GM19193 (cell line): ENCODE data around the gene INSYN1.

Experiments used
- POLR2A ChIP-seq: IDR thresholded peaks from 4 replicates; pipeline ENCODE4 v1.6.1; 2011; ENCODE audit not compliant: insufficient read depth, insufficient read length; ENCODE audit errors: extremely low read depth

INSYN1 gene

DNA sequence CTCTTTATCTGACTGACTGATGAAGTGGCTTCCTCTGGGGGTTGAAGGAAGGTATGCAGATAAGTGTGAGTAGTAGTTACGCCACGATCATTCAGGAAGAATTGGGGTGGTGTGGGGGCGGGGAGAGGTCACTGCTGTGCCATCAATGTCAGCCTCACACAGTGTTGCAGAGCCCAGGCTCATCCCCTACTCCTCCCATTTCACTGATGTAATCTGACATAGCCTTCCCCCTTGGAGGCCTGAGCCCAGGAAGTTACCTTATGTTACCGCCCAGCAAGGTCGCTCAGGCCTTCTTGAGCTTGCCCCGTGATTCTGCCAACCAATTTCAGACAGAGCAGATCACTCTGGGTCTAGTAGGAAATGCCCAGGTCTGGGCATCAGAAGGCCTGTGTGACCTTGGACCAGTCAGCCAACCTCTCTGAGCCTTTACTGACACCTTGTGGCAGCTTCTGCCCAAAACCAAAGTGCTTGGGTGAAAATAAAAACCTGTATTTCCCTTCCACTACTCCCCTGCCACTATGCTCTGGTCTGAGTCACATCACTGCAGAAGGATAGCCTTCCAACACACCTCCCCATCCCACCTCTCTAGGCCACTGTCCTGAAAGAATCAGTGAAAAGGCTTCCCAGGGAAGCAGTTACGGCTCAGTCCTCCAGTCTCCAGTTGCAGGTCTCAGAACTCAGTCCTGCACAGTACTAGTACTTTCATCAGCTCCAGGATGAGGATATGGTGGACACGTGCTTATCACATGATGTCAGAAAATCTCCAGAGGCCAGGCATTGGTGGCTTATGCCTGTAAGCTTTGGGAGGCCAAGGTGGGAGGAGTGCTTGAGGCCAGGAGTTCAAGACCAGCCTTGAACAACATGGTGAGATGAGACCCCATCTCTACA is 28.1 kb upstream of the INSYN1 start:
- TF ChIP-seq POLR2A, result no peak

DNA sequence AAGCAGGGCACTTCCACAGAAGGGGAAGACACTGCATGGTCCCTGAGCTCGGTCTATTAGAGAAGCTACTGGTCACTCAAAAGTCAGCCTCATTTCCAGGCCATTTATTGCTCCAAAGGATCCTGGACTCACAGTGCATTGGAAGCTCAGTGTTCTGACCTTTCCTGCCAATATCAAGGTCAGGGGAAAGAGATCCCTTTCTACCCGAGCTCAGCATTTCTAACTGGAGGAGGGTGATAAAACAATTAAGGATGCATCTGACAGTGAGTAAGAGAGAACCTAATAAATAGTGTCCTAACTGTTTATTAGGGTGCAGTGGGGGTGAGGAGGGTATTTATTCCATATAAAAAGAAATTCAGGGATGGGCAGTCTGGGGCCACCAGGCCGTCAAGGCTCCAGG is 26.8 kb upstream of the INSYN1 start:
- TF ChIP-seq POLR2A, result no peak

DNA sequence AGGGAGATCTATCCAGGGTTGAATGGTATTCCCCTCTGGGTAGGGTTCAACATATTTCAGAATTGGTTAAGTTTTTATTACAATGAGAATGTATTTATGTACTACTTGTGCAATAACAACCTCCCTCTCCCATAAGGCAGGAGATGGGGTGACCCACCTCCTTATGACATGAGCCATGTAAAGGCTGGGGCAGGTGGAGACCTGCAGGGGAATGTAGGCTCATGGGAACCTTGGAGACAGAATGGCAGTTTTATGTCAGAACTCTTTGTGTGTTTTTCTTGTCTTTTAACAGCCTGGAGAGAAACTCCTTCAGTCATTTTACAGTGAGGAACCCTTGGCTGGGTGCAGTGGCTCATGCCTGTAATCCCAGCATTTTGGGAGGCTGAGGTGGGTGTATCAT is 24.6 kb upstream of the INSYN1 start:
- no peak for TF ChIP-seq POLR2A

- TF ChIP-seq POLR2A, result no peak
These were observed 20.3 kb upstream of the INSYN1 start for GRCh38 chr15:73773428-73773827.

DNA sequence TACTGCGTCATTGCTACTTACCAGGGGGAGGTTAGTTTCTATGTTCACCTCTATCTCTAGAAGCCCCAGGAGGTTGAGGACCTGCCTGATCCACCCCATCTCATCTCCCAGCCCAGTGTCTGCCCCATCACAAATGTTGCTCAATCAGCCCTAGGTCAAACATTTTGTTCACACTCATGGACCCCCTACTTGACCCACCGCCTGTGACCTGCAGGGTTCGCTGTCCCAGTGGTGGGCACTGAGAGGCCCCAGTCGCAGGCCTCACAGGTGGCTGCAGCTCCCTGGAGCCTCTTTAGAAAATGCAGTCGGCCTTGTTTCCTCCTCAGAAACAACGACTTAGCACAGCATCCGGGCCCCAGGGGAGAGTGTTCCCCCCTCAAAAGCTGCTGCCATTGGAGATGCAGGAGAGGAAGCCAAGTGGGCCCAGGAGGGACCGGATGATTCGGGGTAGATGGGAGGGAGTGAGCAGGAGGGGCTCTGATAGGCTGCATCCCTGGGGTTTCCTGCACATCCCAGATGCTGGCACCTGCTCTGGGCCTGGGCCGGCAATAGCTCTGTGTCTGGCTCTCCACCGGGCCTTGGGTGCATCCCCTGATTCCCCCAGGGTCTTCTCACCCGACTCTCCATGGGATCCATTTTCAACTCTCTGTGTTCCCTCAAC is 18.4 kb upstream of the INSYN1 start:
- no peak for TF ChIP-seq POLR2A

GRCh38 chr15:73770050-73770449 is 16.9 kb upstream of the INSYN1 start:
- no peak for TF ChIP-seq POLR2A

- TF ChIP-seq POLR2A, result no peak
These were observed 14.8 kb upstream of the INSYN1 start for GRCh38 chr15:73767806-73768501.

- no peak for TF ChIP-seq POLR2A
These were observed 13.4 kb upstream of the INSYN1 start for GRCh38 chr15:73766598-73766997.

DNA sequence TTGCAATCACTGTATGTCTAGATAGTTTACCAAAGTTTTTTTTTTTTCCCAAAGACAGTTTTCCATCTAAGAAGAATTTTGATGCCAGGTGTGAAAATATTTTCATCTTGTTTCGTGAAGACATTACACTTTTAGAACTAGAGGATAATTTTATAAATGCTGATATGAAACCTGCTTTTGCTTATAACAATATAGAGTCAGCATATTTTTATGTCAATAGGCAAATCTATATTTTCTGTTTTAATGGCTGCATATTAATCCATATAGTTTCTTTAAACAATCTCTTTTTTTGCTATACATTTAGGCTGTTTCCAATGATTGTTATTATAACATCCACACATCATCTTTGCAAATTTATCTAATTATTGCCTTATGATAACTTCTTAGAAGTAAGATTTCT is 12.6 kb upstream of the INSYN1 start:
- TF ChIP-seq POLR2A, result no peak

GRCh38 chr15:73763931-73764330 is 10.8 kb upstream of the INSYN1 start:
- TF ChIP-seq POLR2A, result no peak

GRCh38 chr15:73760330-73761329 is 7.5 kb upstream of the INSYN1 start:
- TF ChIP-seq POLR2A, result no peak

DNA sequence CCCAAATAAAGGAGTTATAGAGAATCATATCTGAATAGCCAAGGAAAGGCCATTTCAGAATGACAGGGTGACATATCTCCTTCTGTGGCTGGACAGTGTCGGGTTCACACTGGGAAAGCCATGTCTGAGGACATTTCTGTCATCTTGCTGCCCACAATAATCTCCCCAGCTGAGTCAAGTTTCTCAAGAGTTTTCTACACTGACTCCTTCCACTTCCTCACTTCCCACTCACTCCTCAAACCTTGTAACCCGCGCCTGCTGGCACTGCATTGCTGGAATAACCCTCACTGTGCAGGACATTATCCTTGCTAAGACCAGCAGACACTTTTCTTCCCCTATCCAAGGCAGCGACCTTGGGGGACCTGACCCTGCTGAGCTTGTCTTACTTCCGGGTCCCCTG is 5.3 kb upstream of the INSYN1 start:
- no peak for TF ChIP-seq POLR2A

- no peak for TF ChIP-seq POLR2A
These were observed 4.4 kb upstream of the INSYN1 start for GRCh38 chr15:73757571-73757970.

- TF ChIP-seq POLR2A, result no peak
These were observed 3.9 kb upstream of the INSYN1 start for GRCh38 chr15:73756947-73757513.
